CD14-positive monocyte (primary cell): Measurements from ENCODE around the gene CSGALNACT2. TPM values are rescaled to one million over a fixed set of nuclear protein-coding genes. Genes with fewer than 3 reads are reported as not detected.

ENCODE experiments used
- DNase-seq, 3 donors: peaks; one replicate each; pipeline ENCODE4 v3.0.0-alpha.2; 2011 to 2022
- H2AFZ ChIP-seq: 2 replicates; pipeline ENCODE4 v1.6.0; 2012; ENCODE audit warnings: mild to moderate bottlenecking, low read depth, low read length, inconsistent platforms; ENCODE audit not compliant: insufficient read depth, poor library complexity, severe bottlenecking
- H3K27ac ChIP-seq, 2 donors: 1 replicate in 1 of 2; 2 replicates in 1 of 2; pipeline ENCODE4 v1.5.1; 2012 to 2013; ENCODE audit warnings: low read length in 2 of 2, control low read depth in 1 of 2, inconsistent platforms in 1 of 2, low read depth in 1 of 2, mild to moderate bottlenecking in 1 of 2
- H3K27me3 ChIP-seq, 2 donors: one replicate each; pipeline versions ENCODE4 v1.6.0 to v1.6.1; 2011 to 2013; ENCODE audit warnings: low read length in 2 of 2; ENCODE audit not compliant: control insufficient read depth in 2 of 2, insufficient read depth in 2 of 2
- H3K36me3 ChIP-seq, 2 donors: replicated peaks in 1 of 2; 1 replicate in 1 of 2; 2 replicates in 1 of 2; pipeline versions ENCODE4 v1.5.1 to v1.6.1; 2012 to 2013; ENCODE audit warnings: low read length in 2 of 2, control low read depth in 1 of 2, inconsistent platforms in 1 of 2, mild to moderate bottlenecking in 1 of 2; ENCODE audit not compliant: insufficient read depth in 2 of 2, control insufficient read depth in 1 of 2
- H3K4me1 ChIP-seq, 2 donors: 1 replicate in 1 of 2; 2 replicates in 1 of 2; pipeline versions ENCODE4 v1.5.1 to v1.6.1; 2012 to 2013; ENCODE audit warnings: low read length in 2 of 2, control low read depth in 1 of 2, inconsistent platforms in 1 of 2, mild to moderate bottlenecking in 1 of 2, moderate library complexity in 1 of 2; ENCODE audit not compliant: insufficient read depth in 2 of 2, control insufficient read depth in 1 of 2
- H3K4me2 ChIP-seq: replicated peaks from 2 replicates; pipeline ENCODE3; 2012; ENCODE audit warnings: low read length, moderate library complexity, mild to moderate bottlenecking; ENCODE audit not compliant: poor library complexity, severe bottlenecking; ENCODE audit errors: extremely low read depth
- H3K4me3 ChIP-seq, 3 experiments: fragments of 200-600 bp in 1 of 3; sonication (generic) in 1 of 3; replicated peaks in 1 of 3; 1 replicate in 2 of 3; 2 replicates in 1 of 3; pipeline ENCODE4 v1.5.1; 2011 to 2013; ENCODE audit warnings: low read length in 3 of 3, mild to moderate bottlenecking in 3 of 3, control low read depth in 2 of 3, low read depth in 2 of 3, inconsistent platforms in 1 of 3, moderate library complexity in 1 of 3
- H3K79me2 ChIP-seq: 2 replicates; pipeline ENCODE4 v1.6.0; 2012; ENCODE audit warnings: mild to moderate bottlenecking, control low read depth, inconsistent platforms, low read length, moderate library complexity; ENCODE audit not compliant: insufficient read depth
- H3K9ac ChIP-seq: 2 replicates; pipeline ENCODE4 v1.6.0; 2017; ENCODE audit warnings: low read length, mild to moderate bottlenecking; ENCODE audit not compliant: insufficient read depth, poor library complexity, severe bottlenecking
- H3K9me3 ChIP-seq, 2 donors: replicated peaks in 1 of 2; 1 replicate in 1 of 2; 2 replicates in 1 of 2; pipeline versions ENCODE4 v1.5.1 to v1.6.1; 2012 to 2013; ENCODE audit warnings: low read length in 2 of 2, control low read depth in 1 of 2; ENCODE audit not compliant: control insufficient read depth in 1 of 2, insufficient read depth in 1 of 2
- H4K20me1 ChIP-seq: 2 replicates; pipeline ENCODE4 v1.6.0; 2012; ENCODE audit warnings: mild to moderate bottlenecking, low read length, control low read depth, moderate library complexity; ENCODE audit not compliant: insufficient read depth
- H3K27ac Mint-ChIP-seq, 7 donors: one replicate each; pipeline ENCODE4 v1.8.0; 2020; ENCODE audit warnings: mild to moderate bottlenecking in 7 of 7, mixed read lengths in 7 of 7, moderate library complexity in 6 of 7, inconsistent platforms in 2 of 7
- H3K27me3 Mint-ChIP-seq, 3 donors: one replicate each; pipeline ENCODE4 v1.8.0; 2021 to 2022; ENCODE audit warnings: low read depth in 3 of 3, mild to moderate bottlenecking in 3 of 3, mixed read lengths in 3 of 3, moderate library complexity in 3 of 3, inconsistent platforms in 1 of 3
- H3K36me3 Mint-ChIP-seq, 2 donors: one replicate each; pipeline ENCODE4 v1.8.0; 2020; ENCODE audit warnings: mixed read lengths in 2 of 2, inconsistent platforms in 1 of 2, mild to moderate bottlenecking in 1 of 2
- H3K4me1 Mint-ChIP-seq: one replicate; pipeline ENCODE4 v1.8.0; 2020; ENCODE audit warnings: mild to moderate bottlenecking, mixed read lengths
- H3K4me3 Mint-ChIP-seq, 2 donors: one replicate each; pipeline ENCODE4 v1.8.0; 2020; ENCODE audit warnings: mild to moderate bottlenecking in 2 of 2, mixed read lengths in 2 of 2, moderate library complexity in 1 of 2
- H3K9me3 Mint-ChIP-seq, 7 donors: one replicate each; pipeline ENCODE4 v1.8.0; 2020 to 2022; ENCODE audit warnings: mixed read lengths in 7 of 7, mild to moderate bottlenecking in 6 of 7, moderate library complexity in 6 of 7, inconsistent platforms in 2 of 7
- WGBS: methylation state at CpG from one replicate; pipeline ENCODE4 v1.1.5; 2013; ENCODE audit warnings: missing lambda C conversion rate; ENCODE audit not compliant: insufficient coverage; 5-methylcytosine and 5-hydroxymethylcytosine counted together
- intact Hi-C, 2 donors: fragments of 100-400 bp; cut with micrococcal nuclease; formaldehyde crosslinking; loops; one replicate each; pipeline versions ENCODE4 v1.15.0 to v1.15.1; 2023
- polyA plus RNA-seq, 3 donors: library from polyadenylated mRNA; depleted of rRNA in 1 of 3; unstranded in 2 of 3; stranded (reverse) in 1 of 3; fragments of 300-500 nt in 2 of 3; fragments of >200 nt in 1 of 3; fragmentation: Illumina TruSeq in 2 of 3; gene quantifications; 1 replicate in 2 of 3; 2 replicates in 1 of 3; pipeline ENCODE4 v1.2.3, GENCODE V29; 2012 to 2021
- TF ChIP-seq, protein P1 (sequence below): fragments of 200-600 bp; IDR thresholded peaks from one replicate; pipeline ENCODE4 v1.8.0; 2022; ENCODE audit warnings: antibody characterized with exemption, mild to moderate bottlenecking

The CSGALNACT2 gene
- polyA plus RNA-seq, 3 donors, result 43.7 to 80.1 (median 48.2) TPM

- Mint-ChIP-seq H3K27ac (no peak overlapping the region), H3K4me1 (peaks cover 5% of the 10 kb centered on the region), H3K36me3 (no peaks in the 10 kb centered on the region), H3K9me3 (peaks cover 0 to 3% (median 0%) of the 10 kb centered on the region in 7 donors), H3K4me3 (no peak overlapping the region), H3K27me3 (peaks cover 0 to 4% (median 0%) of the 10 kb centered on the region in 3 donors)
- intact Hi-C loops, result loop anchor here (10.0 kb wide), 2 partner anchors 256 to 344 kb away; no protein-coding TSS in a partner anchor
- H4K20me1 ChIP-seq, result no peaks in the 10 kb centered on the region
- H3K4me1 ChIP-seq, result peaks cover 4 to 6% of the 10 kb centered on the region in 2 donors
- no peaks in the 10 kb centered on the region for H3K36me3 ChIP-seq
- no peaks in the 10 kb centered on the region for H3K9me3 ChIP-seq
- no peak overlapping the region for H2AFZ ChIP-seq
- no peak overlapping the region for H3K9ac ChIP-seq
- DNase-seq, result no peak
- H3K4me2 ChIP-seq, result no peak overlapping the region
- no peaks in the 10 kb centered on the region for H3K79me2 ChIP-seq
- WGBS, result 95% methylated on average over 7 of the region's 7 CpGs
- TF ChIP-seq, protein P1, sequence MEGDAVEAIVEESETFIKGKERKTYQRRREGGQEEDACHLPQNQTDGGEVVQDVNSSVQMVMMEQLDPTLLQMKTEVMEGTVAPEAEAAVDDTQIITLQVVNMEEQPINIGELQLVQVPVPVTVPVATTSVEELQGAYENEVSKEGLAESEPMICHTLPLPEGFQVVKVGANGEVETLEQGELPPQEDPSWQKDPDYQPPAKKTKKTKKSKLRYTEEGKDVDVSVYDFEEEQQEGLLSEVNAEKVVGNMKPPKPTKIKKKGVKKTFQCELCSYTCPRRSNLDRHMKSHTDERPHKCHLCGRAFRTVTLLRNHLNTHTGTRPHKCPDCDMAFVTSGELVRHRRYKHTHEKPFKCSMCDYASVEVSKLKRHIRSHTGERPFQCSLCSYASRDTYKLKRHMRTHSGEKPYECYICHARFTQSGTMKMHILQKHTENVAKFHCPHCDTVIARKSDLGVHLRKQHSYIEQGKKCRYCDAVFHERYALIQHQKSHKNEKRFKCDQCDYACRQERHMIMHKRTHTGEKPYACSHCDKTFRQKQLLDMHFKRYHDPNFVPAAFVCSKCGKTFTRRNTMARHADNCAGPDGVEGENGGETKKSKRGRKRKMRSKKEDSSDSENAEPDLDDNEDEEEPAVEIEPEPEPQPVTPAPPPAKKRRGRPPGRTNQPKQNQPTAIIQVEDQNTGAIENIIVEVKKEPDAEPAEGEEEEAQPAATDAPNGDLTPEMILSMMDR, result no peak
- H3K27me3 ChIP-seq, result no peaks in the 10 kb centered on the region
- no peak overlapping the region for H3K4me3 ChIP-seq
- H3K27ac ChIP-seq, result no peak overlapping the region
Measured at GRCh38 chr10:43209074-43209455, 70.8 kb downstream of the CSGALNACT2 start.

DNA sequence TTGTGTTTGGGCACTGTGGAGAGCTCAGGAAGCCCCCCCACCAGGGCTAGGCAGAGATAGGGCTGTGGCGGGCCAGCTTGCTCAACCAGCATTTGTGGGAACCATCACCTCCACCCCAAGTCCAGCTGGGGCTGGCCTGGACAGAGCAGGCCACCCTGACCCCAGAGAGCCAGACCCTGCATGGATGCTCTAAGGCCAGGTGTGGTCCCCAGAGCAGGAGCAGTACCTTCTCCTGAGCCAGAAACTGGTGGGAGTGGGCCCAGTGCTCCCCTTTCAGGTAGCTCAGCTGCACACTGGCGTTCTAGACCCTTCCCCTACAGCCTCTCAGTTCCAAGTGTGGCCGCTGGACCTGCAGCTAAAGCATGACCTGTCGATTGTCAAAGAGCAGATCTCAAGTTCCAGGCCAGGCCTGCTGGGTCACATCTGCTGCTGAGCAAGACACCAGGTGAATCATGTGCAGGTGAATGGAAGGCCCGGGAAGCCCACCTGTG, 71.5 kb downstream of the CSGALNACT2 start:
- H3K4me3 Mint-ChIP-seq, result no peak overlapping the region
- 100% methylated on average over 4 of the region's 5 CpGs for WGBS
- no peaks in the 10 kb centered on the region for H3K27me3 ChIP-seq
- H3K36me3 Mint-ChIP-seq, result no peaks in the 10 kb centered on the region
- H3K9ac ChIP-seq, result no peak overlapping the region
- no peaks in the 10 kb centered on the region for H3K9me3 ChIP-seq
- no peak overlapping the region for H3K4me3 ChIP-seq
- H3K9me3 Mint-ChIP-seq, result peaks cover 0 to 3% (median 0%) of the 10 kb centered on the region in 7 donors
- H3K4me2 ChIP-seq, result no peak overlapping the region
- intact Hi-C loops, result loop anchor here (10.0 kb wide), 2 partner anchors 255 to 345 kb away; no protein-coding TSS in a partner anchor
- no peak overlapping the region for H2AFZ ChIP-seq
- peaks cover 4 to 5% of the 10 kb centered on the region in 2 donors for H3K4me1 ChIP-seq
- H3K79me2 ChIP-seq, result no peaks in the 10 kb centered on the region
- no peaks in the 10 kb centered on the region for H3K36me3 ChIP-seq
- H3K27me3 Mint-ChIP-seq, result peaks cover 0 to 2% (median 2%) of the 10 kb centered on the region in 3 donors
- no peak overlapping the region for H3K27ac ChIP-seq
- TF ChIP-seq, protein P1, result no peak
- no peak overlapping the region for H3K27ac Mint-ChIP-seq
- DNase-seq, result no peak
- H4K20me1 ChIP-seq, result no peaks in the 10 kb centered on the region
- peaks cover 5% of the 10 kb centered on the region for H3K4me1 Mint-ChIP-seq
